GM18907 (cell line): ENCODE measurements around the gene BLM.

ENCODE experiments used
- ATAC-seq: cut with Tn5 transposase; IDR thresholded peaks from one replicate; pipeline ENCODE4 v1.9.1; 2021; ENCODE audit warnings: mild to moderate bottlenecking, moderate library complexity; ENCODE audit not compliant: unreplicated experiment

BLM gene

DNA sequence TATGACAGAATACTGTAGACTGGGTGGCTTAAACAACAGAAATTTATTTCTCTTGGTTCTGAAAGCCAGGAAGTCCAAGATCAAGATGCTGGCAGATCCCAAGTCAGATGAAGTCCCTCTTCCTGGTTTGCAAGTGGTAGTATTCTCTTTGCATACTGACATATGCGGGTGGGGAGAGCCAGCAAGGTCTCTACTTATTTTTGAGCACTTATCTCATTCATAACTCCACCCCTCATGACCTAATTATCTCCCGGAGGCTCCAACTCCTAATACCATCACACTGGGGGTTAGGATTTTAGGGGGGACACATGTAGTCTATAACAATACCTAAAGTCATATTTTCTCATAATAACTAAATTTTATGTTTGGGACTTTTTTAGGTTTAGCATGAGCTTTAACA is 65.3 kb downstream of the BLM start:
- ATAC-seq = no peak

DNA sequence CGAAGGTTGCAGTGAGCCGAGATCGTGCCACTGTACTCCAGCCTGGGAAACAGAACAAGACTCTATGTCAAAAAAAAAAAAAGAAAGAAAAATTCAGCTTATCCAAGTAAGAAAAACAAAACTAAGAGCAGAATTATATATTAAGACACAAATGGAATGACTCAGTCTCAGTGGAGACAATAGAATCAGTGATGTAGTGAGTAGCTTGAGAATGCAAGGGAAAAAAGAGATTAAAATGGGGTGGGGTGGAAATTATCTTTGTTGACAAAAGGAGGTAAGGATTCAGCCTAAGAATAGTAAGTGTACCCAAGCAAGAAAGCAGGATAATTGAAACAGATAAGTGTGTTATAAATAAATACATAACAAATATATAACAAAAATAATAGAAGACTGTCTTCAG is 70.7 kb downstream of the BLM start:
- no peak for ATAC-seq

DNA sequence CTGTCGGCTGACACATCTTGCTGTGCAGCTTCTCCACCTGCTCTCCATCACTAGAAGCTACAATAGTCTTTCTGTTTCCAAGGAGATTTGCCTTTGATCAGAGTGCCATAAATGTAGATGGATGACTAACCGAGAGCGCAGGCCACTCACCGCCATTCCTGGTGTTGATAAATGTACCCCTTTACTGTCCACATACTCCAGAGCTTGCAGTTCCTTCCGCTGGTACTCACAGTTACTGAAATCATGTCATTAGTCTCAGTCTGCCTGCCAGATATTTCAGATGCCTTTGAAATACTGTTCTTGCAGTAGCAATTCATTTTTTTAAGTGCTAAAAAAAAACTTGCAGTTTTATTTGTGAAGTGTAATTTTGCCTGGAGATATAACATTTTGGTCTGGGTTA is 72.3 kb downstream of the BLM start:
- ATAC-seq = no peak

DNA sequence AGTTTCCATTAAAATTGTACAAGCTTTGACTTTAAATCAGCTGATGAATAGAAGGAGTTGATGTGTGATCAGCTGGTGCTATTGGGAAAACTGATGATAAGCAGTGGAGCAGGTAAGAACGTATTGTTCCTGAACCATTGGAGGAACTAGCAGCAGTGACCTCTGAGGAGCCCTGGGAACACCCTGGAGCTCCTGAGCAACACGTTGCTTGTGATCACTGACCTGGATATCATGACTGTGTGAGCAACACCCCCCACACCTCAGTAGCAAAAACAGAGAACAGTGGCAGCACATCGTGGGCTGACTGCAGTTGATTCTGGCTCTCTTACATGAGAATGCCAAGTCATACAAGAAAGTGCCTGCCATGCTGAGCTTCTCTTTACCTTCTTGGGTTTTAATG is 72.9 kb downstream of the BLM start:
- no peak for ATAC-seq

DNA sequence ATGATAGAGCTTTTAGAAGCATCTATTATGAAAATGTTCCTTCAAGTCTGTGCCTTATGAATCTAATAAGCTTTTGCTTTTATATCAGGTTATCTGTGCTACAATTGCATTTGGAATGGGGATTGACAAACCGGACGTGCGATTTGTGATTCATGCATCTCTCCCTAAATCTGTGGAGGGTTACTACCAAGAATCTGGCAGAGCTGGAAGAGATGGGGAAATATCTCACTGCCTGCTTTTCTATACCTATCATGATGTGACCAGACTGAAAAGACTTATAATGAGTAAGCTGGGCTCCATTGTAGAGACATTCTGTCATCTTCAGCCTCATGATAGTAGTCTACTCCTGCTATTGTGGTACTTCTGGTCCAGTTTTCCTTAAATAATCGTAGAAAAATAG is 73.4 kb downstream of the BLM start:
- ATAC-seq = no peak

DNA sequence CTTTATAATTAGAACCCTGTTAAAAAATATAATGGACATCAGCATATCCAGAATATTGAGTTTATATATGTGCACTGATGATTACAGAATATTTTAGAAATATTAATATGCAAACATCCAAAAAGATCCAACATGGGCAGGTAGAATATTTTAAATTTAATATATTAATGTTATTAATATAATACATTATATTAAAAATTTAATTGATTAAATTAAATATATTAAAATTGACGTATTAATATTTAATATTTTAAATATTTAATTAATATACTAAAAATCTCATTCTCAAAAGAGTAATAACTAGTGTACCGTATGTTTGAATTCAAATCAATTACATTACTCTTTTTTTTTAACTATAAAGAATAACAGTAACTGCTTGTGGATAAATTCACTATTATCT is 77.4 kb downstream of the BLM start:
- no peak for ATAC-seq

DNA sequence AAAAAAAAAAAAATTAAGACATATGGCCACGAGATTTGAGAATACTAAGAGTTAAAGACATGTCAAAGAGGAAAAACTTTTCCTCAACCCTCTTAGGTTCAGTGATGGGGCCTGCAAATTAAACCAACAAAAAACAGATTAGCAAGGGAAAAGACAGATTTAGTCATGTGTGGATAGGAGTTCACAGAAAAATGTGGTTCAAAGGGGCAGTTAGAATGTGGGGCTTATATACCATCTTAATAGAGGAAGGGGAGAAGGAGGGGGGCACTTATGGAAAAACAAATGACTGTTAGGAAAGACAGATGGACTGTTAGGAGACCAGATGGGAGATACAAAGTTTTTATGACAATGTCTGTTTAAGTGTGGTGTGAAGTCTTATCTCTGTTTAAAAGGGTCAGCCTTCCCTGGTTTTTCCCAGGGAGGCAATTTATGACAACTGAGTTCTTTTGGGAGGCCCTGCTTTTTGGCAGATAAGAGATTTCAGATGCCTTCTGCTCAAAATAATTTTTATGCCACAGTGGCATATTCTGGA is 82.6 kb downstream of the BLM start:
- no peak for ATAC-seq

DNA sequence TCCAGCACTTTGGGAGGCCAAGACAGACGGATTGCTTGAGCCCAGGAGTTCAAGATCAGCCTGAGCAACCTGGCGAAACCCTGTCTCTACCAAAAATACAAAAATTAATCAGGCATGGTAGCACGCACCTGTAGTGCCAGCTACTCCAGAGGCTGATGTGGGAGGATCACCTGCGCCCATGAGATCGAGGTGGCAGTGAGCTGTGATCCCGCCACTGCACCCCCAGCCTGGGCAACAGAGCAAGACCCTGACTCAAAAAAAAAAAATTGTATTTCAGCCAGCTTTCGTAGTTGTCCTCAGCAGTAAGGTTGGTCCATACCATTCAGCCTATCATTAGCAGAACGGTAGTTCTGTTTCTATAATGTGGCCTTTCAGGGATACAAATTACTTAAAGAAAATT is 84.7 kb downstream of the BLM start:
- no peak for ATAC-seq

DNA sequence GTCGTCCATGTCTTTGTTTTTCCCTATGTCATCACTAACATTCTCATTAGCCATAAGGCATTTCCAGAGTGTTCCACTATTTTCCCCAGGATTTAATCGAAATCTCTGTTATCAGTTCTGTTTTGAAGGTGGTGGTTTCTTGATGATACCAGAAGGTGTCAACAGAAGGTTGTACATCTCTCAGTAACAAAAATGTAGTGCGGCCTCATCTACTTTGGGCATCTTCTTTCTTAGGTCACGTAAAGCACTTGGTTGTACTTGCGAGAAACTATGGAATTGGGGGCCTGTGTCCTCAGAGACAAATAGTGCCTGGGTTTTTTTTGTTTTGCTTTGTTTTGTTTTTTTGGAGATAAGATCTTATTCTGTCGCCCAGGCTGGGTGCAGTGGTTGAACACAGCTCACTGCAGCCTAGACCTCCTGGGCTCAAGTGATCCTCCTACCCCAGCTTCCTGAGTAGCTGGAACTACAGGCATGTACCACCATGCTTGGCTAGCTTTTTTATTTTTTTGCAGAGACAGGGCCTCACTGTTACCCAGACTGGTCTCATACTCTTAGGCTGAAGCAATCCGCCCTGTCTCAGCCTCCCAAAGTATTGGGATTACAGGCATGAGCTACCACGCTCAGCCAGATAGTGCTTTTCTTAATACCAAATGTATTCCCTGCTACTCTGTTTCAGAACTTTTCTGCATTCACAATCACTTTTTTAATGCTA is 90.1 kb downstream of the BLM start:
- ATAC-seq = no peak

DNA sequence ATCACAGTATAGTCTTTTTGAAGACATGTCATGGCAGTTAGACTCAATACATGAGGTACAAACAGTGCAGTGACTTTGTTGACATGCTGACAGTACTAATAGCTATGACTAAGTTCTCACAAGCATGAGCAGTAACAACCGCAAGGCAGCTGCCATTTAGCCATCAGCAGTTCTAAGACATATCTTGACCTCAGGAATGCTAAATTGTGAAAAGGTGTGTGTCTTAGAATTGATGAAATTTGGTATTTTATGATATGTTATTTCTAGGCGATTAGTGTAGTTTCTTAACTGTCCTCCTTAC is 90.6 kb downstream of the BLM start:
- no peak for ATAC-seq

DNA sequence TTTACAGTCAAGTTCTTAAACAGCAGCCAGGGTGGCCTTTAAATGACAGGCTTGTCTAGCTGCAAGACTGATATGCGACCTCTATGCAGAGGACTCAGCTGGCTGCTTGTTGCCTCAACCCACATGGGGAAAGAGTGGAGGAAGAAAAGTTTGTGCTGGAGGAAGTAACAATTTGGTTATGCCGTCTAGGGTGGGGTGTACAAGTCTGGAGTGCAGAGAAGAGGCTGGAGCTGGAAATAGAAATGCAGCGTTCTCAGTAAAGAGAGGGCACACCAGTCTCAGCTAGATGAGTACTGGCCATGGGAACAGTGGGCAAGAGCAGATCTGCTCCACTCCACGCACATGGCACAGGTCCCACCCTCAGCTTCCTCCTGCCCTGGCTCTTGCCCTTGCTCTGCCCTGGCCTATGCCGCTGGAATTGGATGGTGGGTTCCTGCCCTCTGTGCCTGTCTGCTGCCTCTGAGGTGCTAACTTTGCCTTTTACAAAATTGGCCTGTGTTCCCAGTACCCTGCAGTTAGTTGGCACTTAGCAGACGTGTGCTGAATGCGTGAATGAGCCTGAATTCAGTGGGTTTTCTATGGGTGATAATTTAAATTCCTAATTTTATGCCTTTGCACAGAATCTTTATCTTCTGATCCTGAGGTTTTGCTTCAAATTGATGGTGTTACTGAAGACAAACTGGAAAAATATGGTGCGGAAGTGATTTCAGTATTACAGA is 91.5 kb downstream of the BLM start:
- ATAC-seq = no peak

DNA sequence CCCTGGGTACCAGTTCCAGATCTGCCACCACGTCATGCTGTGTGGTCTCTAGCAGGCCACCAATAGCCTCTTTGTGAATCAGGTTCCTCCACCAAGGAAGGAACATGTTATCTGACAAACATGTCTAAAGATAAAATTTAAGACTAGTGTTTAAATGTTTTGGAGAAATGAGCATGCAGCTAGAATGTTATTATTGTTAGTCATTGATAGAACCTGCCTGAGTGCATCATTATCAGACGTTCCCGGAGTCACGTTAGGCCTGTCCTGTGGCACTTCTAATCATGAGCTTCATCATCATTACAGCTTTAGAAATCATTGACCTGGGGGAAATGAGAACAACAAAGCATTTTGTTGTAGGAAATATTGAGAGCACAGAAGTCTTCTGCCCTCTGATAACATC is 92.4 kb downstream of the BLM start:
- no peak for ATAC-seq

DNA sequence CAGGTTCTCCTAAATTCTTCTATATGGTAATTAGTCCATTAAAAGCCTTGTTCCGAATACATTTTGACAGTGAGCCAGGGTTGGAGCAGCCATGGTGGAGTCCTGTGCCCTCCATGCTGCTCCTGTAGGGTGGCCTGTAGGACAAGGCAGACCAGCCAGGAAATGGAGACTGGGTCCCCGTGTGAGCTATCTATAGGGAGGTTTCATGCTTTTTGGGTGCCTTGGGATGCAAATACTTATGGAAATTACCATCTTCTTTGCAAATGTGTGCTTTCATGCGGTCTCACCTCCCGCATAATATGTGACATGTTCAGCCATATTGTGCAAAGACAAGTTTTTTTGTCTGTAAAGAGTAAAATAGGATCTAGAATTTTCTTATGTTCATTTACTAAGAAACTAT is 93.2 kb downstream of the BLM start:
- no peak for ATAC-seq

DNA sequence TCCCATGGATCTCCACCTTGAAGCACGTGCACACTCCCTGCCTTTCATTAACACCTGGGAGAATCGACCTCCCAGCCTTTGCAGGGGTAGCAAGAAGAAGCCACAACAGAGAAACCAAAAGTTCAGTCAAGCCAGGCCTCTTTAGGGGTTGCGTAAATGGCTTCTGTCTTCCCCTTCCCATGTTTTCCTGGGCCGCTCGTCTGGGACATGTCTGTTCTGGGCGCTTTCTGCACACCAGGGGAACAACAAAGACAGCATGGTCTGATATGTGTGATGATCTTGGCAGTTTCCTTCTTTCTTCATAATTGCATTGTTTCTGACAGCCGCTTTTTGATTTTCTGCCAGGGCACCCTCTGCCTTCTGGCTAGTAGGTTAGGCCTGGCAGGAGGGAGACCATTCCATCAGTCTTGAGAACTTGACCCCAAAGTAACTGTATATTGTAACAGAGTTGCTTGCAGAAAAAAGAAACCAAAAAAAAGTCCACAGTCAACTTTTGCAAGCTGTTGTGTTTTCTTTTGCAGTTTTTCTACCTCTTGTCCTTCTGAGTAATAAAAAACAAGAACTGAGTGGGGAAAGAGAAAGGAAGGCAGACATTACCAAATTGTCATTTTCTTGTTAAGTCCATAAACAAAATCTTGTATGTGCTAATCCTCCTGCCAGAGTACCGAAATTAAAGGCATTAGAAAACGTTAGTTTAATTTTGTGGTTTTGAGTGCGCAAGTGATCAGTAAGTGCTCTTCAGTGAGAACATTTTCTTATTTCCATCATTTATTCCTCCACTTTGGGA is 95.2 kb downstream of the BLM start:
- ATAC-seq = no peak

DNA sequence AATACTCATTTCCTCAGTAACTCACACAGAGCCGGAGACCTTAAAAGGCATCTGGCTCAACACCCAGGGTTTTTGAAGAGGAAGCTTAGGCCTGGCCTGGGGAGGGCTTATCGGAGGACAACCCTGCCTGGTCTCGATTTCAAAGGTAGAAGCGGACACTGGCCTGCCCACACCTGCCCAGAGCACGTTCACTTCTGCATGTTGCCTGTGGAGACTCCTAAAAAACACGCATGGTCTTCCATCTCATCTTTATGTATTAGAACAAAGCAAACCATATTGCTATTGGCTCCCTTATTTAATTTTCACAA is 95.8 kb downstream of the BLM start:
- ATAC-seq = no peak

DNA sequence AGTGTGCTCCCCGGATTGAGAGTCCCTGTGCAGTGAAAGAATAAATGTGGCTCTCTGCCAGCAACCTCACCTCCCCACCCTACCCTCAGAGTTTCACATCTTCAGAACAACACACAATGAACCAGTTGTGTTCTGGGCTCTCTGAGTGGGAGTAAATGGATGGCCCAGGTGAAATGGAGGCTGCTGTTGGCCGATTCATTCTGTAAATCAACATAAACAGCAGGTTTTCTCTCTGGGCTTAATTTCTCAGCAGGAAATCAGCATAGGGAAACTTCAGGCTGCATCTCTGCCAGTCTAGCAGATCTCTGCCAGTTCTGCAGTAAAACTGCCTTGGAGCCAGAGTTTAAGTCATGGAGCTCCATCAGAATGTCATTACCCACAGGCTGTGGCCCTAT is 96.6 kb downstream of the BLM start:
- ATAC-seq = no peak

DNA sequence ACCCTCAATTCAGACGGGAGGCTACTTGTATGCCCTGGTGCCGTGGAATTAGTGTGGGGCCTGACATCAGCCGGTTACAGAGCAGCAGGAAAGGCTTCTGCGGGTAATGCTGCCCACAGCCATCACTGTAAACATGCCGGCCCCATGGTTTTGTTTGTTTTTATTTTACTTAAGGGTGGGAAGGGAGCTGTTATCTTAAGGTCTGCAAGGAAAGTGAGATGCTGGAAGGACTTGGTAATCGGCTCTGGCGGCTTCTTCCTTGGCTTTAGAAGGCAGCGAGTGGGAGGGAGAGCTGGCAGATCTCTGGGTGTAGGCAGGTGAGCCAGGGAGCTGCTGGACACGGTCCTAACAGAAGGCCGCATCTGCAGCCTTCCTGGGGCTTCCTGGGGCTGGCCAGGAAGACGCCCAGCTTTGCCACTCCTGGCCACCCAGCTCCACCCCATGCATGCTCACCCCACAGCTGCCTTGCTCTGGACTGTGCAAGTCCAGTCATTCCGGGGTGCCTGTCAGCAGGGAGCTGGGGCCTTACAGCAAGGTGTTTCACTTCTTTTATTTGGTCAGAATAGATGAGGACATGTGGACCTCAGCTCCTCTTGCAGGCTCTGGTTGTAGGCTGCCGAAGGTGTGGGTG is 97.2 kb downstream of the BLM start:
- ATAC-seq = no peak

DNA sequence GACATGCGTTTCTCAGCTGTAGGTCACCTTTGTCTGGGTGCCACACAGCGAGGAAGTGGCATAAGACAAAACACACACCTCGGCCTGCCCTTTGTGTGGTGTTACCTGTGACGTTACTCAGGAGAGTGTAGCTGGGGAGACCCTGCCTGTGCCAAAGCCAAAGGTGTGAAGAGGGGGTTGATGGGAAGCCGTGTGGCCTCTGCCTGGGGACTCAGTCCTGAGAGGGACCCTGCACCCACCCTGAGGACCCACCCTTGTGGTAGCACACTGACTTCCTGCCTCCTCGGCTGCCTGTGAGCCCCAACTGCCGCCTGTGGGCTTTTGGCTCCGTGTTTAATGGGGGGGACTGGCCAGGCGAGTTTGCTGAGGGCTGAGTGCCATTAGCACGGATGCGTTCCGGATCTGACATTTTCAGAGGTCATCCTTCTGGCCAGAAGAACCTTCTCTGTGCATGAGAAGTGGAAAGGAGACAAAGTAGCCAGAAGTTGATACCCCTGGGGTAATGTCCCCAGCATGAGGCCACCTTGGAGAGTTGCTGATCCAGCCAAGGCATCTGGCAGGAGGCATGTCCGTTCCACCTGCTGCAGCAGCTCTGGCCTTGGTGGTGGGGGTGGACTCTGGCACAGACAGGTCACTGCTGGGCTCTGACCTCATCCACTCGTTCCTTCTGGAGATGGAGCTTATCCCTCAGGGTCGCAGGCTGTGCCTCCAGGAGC is 99.4 kb downstream of the BLM start:
- no peak for ATAC-seq

DNA sequence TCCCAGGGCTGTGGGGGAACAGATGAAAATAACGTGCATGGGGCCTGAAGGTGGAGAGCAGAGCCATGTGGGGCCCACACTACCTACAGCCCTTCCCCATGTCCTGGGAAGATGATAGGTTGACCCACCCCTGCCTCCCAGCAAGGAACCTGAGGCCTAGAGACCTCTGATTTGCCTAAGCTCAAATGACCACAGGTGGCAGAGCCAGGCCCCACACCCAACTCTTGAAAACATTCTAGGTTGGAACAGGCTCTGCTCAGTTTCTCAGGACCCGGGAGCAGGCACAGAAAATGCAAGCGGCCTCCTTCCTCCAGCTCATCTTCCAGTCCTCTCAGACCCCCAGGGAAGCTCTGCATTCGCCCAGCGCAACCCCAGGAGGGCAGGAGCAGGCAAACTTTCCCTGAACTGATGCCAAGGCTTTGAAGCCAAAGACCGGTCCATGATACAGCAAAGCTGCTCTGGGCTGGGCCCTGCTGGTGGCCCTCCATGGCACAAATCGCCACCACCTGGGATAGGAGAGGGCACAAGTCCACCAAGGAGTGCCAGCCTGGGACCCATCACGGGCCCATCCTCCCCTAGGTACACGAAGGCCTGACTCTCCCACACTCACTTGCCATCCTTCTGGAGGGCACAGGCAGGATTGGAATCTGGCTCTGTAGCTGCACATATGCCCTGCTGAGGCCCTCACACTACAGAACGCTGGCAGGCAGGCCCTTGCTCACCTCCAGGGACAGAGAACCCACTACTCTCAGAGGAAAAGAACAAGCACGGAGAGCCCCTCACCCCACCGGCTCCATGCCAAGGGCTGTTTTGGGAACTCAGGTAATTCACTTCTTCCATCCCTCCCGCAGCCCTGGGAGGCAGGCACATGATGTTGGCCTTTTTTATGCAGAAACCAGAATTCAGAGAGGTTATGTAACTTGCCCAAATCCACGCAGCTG is 100.2 kb downstream of the BLM start:
- ATAC-seq = no peak
